ENCODE data around the gene ULK2.

DNA sequence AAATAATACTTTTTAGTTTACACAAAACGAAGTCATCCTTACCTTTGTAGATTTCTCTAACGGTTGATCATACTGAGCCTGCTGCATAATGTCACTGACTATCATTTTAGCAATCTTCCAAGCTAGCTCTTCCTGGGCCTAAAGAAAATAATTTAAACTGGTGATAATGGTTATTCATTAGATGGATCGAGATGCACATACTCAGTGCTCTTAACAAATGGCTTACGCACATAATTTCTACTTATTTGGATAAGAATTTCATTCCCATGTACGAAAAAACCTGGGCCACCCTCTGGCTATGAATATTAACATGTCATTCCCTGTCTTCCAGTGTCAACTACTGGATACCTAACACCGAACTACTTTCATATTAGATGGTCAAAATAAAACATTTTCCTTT is 41.4 kb upstream of the ULK2 start:
- TF ChIP-seq, protein P1, sequence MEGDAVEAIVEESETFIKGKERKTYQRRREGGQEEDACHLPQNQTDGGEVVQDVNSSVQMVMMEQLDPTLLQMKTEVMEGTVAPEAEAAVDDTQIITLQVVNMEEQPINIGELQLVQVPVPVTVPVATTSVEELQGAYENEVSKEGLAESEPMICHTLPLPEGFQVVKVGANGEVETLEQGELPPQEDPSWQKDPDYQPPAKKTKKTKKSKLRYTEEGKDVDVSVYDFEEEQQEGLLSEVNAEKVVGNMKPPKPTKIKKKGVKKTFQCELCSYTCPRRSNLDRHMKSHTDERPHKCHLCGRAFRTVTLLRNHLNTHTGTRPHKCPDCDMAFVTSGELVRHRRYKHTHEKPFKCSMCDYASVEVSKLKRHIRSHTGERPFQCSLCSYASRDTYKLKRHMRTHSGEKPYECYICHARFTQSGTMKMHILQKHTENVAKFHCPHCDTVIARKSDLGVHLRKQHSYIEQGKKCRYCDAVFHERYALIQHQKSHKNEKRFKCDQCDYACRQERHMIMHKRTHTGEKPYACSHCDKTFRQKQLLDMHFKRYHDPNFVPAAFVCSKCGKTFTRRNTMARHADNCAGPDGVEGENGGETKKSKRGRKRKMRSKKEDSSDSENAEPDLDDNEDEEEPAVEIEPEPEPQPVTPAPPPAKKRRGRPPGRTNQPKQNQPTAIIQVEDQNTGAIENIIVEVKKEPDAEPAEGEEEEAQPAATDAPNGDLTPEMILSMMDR (IDR thresholded peaks at IDR 0.05) = no peak
- no peak for TF ChIP-seq POLR2AphosphoS5 (IDR thresholded peaks at IDR 0.05)
